HG02678 (cell line): ENCODE results near the gene C2CD2.
"Not testable (repeated sequence)": the region's sequence is repeated elsewhere in the genome, so short reads cannot be mapped to it uniquely, and the experiment has no call there.

Experiments
- ATAC-seq: cut with Tn5 transposase; IDR thresholded peaks from one replicate; pipeline ENCODE4 v1.9.1; 2021; ENCODE audit warnings: mild to moderate bottlenecking, moderate library complexity; ENCODE audit not compliant: unreplicated experiment

C2CD2 gene

DNA sequence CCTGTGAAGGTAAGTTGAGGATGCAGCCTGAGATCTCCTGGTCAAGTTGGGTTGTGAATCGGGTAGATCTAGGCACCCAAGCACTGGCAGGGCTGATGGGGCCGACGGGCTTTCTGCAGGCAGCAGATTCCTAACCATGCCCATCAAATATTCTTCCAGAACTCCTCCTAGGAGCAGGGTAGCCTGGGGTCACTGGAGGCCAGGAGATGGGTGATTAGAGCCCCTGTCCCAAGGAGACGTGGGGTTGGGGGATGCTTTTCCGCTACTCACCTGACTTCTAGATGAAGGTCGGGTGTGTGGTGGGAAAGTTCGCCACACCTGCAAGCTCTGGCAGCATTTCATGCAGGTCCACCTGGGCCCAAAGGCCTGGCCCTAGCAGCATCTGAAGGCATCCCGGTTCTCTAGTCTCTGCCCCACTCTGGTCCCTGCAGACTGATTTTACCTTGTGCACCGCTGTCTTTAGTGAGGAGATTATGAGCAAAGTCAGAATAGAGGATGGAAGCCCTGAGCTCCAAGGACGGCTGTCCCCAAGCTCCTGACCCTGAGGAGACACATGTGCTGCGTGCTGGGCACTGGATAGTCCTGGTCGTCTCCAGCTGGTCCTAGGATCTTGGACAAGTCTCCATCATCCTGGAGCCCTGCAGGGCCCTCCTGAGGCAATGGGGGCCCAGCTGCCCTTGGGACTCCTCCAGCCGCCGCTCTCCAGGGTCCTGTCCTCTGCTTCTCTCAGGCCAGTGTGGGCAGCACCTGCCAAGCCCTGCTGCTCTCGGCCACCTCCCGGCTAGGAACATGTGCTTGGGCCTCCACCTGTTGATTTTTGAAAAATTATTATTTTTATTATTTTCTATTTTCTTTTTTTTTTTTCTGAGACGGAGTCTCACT, 21.8 kb upstream of the C2CD2 start:
- ATAC-seq = no peak

DNA sequence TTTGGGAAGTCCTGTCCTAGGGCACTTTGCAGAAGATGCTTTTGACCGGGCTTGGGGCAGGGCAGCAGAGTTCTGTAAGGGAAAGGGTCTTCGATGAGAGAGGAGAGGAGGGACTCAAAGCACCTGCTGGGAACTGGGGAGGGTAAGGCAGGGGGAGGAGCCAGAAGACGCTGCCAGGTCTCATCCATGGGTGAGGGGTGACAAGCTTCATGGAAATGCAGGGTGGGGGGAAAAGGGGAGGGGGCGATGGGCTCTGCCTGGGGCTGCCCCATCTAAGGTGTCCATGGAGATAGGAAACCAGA, 20.9 kb upstream of the C2CD2 start:
- ATAC-seq = no peak

DNA sequence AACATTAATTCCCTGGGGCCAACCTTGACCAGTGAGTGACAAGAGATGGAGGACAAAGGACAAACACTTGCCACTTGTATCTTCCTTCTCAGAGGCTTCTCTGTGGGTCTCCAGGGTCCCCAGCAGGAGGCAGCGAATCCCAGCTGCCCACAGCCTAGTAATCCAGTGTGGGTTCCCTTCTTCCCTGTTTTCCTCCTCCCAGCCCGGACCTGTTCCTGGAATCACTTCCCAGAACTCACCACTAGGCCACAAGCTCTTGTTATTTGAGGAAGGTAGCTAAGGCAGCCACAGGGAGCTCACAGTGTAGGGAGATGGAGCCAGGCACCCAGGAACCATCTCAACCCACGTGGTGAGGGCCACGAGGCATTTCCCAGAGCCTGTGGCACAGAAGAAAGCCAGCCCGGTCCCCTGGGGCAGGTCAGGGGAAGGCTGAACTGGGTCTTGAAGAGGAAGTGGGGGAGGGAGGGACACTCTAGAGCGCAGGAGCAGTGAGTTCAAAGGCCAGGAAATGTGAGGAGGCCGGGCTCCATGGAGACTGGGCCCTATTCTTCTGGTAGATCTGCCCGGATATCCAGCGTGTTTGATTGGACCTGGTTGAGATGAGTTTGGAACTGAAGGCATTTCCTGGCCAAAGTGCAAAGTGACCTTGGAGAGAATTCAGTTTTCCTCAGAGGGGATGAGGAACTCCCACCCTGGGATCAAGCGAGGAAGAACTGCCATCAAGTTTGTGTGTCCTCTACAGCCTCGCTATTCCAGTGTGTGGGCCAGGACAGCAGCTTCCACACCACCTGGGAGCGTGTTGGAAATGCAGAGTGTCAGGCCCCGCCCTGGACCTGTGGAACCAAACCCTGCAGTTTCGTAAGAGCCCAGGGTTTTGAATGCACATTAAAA, 20.3 kb upstream of the C2CD2 start:
- no peak for ATAC-seq

DNA sequence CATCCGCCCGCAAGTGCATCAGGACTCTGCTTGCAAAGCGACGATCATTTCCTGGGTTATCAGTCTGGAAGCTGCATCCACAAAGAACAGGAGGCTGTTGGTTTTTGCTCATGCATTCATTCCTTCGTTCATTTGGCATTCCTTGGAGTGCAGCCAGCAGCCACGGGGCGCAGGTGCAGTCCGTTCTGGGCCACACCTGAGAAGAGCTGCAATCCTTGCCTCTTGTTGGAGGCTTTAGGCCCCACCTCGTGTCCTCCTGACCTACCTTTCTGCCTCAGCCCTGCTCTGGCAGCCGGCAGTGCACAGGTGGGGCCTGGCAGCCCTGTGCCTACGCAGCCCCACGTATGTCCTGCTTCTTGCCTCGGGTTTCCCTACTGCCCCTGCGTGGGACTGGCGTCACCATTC, 19.6 kb upstream of the C2CD2 start:
- ATAC-seq = no peak

DNA sequence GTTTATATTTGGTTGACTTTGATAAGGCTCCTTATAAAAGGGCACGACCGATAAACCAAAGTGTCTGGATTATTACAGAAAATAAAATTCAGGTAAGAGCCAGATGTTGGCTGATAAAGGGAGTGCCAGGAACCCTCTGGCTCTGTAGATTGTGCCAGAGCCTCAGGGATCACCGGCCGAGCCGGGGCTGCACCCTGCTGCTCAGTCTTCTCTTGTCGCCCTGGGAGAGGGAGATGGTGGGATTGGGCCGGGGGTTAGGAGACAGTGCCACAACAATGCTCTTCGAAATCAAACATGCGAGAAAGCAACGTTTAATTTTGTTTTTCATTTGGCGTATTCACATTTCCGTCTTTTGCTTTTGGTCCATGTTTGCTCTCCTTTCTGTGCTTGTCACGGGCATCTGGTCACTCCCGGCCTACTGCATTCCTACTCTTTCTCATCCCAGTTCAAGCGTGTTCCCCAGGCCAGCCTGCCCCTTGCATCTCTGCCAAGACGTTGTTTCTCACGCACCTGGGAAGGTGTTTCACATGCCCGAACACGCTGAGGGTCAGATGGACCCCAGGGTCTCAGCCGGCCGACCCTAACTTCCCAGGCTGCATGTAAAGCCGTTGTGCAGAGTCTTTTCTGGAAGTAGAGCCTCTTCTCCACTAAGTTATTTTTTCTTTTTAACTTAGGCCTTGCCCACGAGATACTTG, 18.8 kb upstream of the C2CD2 start:
- no peak for ATAC-seq

DNA sequence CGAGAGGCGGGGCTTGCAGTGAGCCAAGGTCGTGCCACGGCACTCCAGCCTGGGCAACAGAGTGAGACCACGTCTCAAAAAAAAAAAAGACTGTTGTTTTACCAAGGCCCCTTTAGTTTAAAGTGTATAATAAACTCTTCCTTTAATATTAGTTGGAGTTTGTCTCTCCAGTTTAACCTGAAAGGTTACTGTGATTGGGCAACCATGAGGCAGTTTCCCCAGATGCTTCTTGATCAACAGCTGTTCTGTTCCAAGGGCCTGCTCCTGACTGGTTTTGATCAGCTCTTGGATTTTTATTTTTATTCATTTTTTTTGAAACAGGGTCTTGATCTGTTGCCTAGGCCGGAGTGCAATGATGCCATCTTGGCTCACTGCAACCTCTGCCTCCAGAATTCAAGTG, 18.1 kb upstream of the C2CD2 start:
- no peak for ATAC-seq

DNA sequence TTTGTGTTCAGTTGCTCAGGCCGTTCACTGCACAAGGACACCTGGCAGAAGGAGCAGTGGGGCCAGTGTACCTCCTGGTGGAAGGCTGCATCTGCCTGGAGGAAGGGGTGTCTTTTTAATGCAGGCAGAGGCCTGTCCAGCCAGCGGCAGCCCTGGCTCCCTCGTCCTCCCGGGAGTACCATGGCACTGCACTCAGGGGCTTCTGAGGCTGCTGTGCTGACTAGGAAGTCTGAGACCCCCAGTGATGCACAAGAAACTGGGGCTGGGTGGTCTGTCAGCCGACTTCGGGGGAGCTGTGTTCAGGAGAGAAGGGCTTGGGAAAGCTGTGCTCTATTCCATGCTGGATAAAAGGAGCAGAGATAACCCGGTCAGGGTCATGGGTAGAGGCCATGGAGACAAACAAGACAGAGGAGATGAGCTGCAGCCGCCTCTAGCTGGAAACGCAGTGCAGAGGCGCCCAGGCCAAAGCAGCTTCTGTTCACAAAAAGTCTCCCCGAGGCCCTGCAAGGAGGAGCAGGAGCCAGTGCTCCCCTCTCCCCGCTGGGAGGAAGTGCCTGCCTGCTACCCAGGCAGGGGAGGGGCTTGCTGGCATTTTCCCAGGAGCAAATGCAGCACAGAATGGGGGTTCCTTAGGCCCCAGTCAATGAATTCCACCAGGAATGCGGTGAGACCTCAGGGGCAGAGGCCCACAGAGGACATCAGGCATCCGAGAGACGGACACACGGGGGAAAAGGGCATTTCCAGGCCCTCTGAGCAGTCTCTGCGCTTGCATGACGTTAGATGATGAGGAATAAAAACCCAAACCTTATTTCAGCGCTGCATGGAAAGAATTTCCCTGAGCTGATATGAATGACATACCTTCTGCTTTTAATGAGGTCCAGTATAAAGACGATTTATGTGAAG, 17.2 kb upstream of the C2CD2 start:
- no peak for ATAC-seq

DNA sequence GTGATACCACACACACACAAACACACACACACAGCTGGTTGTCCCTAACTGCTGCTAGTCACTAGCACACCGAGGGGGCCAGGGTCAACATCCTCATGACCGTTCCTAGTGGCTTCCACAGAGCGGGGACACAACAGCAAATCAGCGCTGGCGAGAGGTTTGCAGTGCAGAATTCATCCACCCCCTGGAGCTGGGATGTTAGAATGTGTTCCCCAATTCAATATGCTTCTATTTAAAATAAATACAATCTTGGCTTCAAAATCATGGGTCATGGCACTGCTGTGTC, 16.2 kb upstream of the C2CD2 start:
- ATAC-seq = no peak

DNA sequence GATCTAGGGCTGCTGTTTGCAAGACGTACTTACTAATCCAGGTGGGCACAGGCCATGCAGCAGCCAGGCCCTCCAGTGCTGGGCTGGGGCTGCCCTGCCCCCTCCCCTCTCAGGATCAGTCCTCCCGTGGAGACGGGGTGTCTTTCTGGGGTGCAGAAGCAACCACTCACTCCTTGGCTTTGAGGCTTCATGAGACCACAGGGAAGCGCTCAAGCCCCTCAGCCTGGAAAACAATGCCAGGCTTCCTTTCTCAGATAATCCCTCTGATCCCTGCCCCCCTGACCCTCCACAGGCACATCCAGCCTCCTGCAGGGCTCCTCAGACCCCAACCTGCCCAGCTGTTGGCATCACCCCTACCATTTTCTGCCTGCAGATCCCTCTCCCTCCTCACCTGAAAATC, 13.9 kb upstream of the C2CD2 start:
- ATAC-seq = no peak

DNA sequence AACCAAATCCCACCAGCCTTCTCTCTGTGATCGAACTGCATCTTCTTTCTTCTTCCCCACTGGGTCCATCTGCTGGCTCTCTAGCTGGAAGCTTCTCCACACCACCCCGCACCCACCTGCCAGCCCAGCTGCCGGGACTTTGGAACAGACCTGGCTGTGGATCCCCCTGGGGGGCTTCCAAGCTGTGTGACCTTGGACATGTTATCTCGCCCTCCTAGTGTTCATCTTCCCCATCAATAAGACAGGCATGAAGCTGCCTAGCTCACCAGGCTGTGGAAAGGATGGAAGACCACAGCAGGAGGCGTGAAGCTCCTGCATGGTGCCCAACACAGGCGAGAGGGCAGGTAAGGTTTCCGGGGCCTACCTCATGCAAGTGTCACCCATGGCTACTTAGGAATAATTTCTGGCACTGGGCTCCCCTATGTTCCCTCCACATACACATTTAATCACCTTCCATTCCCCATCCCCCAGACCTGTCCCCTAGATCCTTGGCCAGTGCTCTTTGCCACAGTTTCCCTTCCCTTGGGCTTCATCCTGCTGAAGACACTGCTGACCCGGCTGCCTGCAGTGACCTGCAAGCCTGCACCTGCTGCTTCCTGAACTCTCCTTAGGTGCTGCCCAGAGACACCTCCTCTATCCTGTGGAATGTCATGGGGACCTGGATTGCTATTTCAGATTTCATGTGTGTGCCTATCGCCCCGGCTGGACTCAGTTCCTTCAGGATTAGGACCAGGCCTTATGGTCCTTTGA, 13.2 kb upstream of the C2CD2 start:
- no peak for ATAC-seq

DNA sequence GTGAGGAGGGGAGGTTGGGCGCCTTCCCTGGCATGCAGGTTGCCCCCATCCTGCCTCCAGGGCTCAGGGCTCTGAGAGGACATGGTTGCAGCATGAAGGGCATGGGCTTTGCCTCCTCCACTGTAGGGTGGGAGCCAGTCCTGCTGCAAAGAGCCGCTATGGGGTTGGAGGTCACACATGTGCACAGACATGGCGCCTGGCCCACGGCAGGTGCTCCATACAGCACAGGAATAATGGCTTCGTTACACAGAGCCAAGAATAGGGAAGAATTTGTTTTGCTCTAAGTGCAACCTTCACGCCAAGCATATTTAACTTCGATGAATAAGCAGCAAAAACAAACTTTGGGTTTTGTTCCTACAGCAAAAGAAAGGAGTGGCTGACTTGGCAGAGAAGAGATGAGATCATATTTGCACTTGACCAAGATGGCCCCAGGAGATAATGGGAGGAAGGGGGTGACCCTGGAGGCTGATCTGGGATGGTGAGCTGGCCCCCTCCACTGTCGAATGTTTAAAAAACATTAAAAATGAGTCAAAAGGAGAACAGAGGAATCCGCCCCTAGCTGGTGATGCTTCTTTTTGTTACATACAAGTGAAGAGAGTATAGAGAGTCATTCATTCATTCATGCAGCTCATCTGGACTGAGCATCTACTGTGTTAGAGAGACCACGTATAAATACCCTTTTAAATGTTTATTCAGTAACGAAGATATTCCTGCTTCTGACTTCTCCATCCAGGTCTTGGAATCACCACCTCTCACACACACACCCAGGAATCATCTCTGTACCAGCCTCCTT, 12.4 kb upstream of the C2CD2 start:
- no peak for ATAC-seq

DNA sequence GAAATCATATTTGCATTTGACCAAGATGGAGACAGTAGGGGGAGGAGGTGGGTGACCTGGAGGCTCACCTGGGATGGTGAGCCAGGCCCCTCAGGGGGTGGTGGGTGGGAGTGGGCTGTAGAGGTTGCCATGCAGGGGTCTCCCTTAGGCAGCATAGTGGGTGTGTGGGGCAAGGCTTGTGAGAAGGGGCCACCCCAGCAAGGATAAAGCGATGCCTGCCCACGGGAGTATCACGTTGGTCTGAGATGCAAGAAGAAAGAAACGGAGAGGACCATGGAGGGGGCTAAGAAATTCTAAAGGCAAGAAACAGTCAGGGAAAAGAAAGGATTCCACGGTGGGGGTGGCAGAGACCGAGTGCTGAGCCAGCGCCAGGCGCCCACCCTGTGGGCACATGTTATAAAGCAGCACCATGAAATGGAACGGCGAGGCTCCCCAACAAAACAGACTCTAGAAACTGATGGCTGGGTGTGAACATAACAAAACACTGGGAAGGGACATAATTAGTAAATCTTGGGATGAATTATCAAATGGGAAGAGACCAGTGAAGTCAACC, 11.7 kb upstream of the C2CD2 start:
- ATAC-seq = no peak

DNA sequence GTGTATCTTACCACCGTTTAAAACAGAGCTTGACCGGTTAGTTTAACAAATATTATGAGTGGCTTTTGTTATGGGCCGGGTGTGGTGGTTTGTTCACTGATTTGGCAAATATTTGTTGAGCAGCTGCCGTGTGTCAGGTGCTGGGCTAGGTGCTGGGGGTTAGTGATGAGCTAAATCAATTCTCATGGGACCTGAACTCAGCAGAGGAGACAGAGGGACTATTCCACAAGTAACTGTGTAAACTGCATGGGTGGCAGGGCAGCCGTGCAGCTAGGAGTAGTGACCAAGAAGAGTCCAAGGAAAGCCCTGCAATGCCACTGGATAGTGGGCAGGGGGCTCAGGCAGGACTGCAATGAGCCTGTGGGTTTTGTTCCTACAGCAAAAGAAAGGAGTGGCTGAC, 11.2 kb upstream of the C2CD2 start:
- ATAC-seq = no peak

DNA sequence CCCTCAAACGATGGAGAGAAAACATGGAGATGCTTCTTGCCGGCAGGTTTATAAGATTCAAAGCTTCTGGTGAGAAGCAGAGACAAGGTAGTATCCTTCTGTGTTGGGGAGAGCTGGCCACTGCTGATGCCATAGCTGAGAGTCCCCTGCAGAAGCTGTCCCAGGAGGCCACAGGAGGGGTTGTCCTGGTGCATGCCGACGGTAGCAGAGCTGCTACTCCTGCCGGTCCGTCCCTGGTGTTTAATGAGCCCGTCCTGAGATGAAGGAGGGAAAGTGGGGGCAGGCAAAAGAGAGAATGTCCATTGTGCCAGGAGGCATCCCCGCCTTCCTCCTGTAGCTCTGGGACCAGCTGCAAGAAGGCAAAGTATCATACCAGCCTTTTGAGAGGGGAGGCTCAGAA, 10.4 kb upstream of the C2CD2 start:
- no peak for ATAC-seq

DNA sequence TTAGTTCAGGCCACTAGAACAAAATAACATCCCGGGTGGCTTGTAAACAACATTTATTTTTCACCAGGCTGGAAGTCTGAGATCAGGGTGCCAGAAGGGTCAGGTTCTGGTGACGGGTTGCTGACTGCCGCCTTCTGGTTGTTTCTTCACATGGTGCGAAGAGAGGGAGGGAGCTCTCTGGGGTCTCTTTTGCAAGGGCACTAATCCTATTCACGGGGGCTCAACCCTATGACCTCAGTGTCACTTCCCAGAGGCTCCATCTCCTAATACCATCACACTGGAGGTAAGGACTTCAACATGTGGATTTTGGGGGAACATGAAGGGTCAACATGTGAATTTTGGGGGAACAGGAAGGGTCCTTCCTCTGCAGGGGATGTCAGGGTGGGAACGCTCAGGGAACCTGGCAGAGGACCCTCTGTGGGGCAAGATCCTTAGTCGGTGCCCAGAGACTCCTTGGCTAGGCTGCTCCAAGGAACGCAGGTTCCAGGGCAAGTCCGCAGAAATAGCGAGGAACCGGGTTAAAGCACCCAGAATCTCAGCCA, 8.7 kb upstream of the C2CD2 start:
- ATAC-seq = no peak

DNA sequence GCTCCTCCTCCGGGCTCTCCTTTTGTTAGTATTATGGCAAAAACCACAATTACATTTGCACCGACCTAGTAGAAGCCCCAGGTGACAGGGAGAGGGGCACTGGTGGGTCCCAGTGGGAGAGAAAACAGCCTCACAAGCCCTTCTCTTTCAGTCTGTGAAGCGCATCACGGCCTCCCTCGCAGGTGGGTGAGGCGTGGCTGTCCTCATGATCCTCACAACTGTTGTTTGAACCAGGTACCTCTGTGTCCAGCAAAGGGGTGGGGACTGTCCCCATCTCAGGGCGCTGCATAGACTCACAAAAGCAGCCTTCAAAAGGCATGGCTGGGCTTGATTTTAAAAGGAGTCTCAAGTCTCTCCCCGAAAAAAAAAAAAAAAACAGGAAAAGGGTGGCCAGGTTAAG, 7.9 kb upstream of the C2CD2 start:
- no peak for ATAC-seq

DNA sequence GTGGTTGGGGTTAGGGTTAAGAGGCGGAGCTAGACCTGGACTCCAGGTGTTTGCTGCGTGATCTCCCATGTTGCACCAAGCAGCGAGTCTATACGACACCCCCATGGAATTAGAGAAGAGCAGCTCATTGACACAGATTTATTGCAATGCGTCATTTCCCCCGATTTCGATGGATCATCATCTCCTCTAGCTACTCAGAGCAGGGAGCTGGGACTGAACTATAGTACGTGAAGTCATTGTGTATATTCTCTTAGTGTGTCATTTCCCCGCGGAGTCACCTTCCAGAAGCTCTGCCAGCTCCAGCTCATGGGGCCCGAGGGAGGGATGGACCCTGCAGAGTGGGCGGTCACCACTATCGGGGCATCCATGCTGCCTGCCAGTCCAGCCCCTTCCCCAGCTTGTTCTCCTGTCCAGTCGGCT, 7.5 kb upstream of the C2CD2 start:
- no peak for ATAC-seq

DNA sequence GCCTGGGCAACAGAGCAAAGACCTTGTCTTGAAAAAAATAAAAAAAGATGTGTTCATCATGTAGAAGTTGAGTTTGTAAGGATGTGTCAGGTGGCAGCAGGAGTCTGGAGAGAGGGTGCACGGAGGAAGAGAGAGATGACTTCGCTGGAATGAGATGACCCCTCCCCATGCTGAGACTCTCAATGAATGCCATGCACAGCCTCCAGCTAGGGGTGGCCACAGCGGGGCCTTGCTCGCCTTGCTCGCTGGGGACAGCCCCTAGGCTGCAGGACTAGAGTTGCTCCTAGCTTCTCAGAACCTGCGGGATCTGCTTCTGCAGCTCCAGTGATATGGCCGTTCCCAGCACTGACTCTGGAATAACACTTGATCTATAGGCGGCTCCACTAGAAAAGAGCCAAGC, 6.6 kb upstream of the C2CD2 start:
- no peak for ATAC-seq

DNA sequence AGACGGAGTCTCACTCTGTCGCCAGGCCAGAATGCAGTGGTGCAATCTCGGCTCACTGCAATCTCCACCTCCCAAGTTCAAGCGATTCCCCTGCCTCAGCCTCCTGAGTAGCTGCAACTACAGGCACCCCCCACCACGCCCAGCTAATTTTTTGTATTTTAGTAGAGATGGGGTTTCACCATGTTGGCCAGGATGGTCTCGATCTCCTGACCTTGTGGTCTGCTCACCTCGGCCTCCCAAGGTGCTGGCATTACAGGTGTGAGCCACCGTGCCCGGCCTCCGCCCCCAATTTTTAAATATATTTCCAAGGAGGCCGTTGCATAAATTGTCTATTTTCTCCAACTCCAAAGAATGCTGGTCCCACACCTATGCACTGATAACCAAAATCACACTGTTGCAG, 5.9 kb upstream of the C2CD2 start:
- ATAC-seq = not testable (repeated sequence)
